ENCODE data around the gene TRIM52. TPM values are rescaled to one million over a fixed set of nuclear protein-coding genes. Genes with fewer than 3 reads are reported as not detected.

The TRIM52 gene
- total and polyA plus RNA-seq, 10 of the 15 experiments (the other 5 are each of a cell fraction or from before 2014, with no cell fraction given), result 1.4 to 24.3 (median 8.1) TPM

GRCh38 chr5:181261320-181262049 lies 542 bp upstream of the TRIM52 start (continued):
- TF ChIP-seq ZNF687 (IDR thresholded peaks at IDR 0.05) (peak; percentile 69), PRDM15 (CRISPR knock-in tag; IDR thresholded peaks at IDR 0.05) (no peak), MYB (IDR thresholded peaks at IDR 0.05; ENCODE audit: borderline replicate concordance, low read depth, low read length) (no peak), USF1 (IDR thresholded peaks at IDR 0.05; ENCODE audit: borderline replicate concordance, extremely low read length, insufficient read depth, low read depth, low read length) (no peak), NFXL1 (IDR thresholded peaks at IDR 0.05; ENCODE audit: borderline replicate concordance) (no peak), LARP7 (IDR thresholded peaks at IDR 0.05) (peak; percentile 45), CHD4 (IDR thresholded peaks at IDR 0.05) (no peak), POU2F2 (IDR thresholded peaks at IDR 0.05; ENCODE audit: borderline replicate concordance, low read depth, low read length) (no peak), ATF7 (IDR thresholded peaks at IDR 0.05; ENCODE audit: low read depth) (no peak), RELA (IDR thresholded peaks at IDR 0.05; ENCODE audit: borderline replicate concordance, partially characterized antibody) (no peak), SMAD1 (IDR thresholded peaks at IDR 0.05; ENCODE audit: low read depth, partially characterized antibody) (no peak), MTA2 (IDR thresholded peaks at IDR 0.05; ENCODE audit: low read depth) (no peak), TCF12 (IDR thresholded peaks at IDR 0.05; ENCODE audit: low read depth, low read length) (no peak), PAX8 (IDR thresholded peaks at IDR 0.05) (no peak), ETV6 (conservative IDR thresholded peaks at IDR 0.05 in 1 of 2, IDR thresholded peaks at IDR 0.05 in 1 of 2; ENCODE audit: borderline replicate concordance in 1 of 2, low read depth in 1 of 2) (no peak), PML (IDR thresholded peaks at IDR 0.05; ENCODE audit: low read length) (peak; percentile 61), CBX3 (IDR thresholded peaks at IDR 0.05; ENCODE audit: borderline replicate concordance, low read depth) (no peak), DPF2 (IDR thresholded peaks at IDR 0.05) (peak; percentile 67; the same call in 1 of the 2 replicates), RAD51 (IDR thresholded peaks at IDR 0.05) (no peak), MEF2A (IDR thresholded peaks at IDR 0.05; ENCODE audit: insufficient read depth, low read depth, low read length) (no peak), IKZF2 (IDR thresholded peaks at IDR 0.05) (no peak), SUPT20H (IDR thresholded peaks at IDR 0.05; ENCODE audit: borderline replicate concordance, control insufficient read depth, low read depth, low read length) (no peak), CHD2 (IDR thresholded peaks at IDR 0.05; ENCODE audit: borderline replicate concordance, low read depth, low read length) (no peak)

Data from GM12878 (cell line).